ENCODE results near the gene SLC9A2. TPM values are rescaled to one million over a fixed set of nuclear protein-coding genes. Genes with fewer than 3 reads are reported as not detected.

The SLC9A2 gene
- total and polyA plus RNA-seq, 2 of the 13 experiments (the other 11 are each of a cell fraction or from before 2014, with no cell fraction given) = 0.02 TPM; not detected in 1

GRCh38 chr2:102708847-102709559 is 89.7 kb downstream of the SLC9A2 start (continued):
- TF ChIP-seq ARID5B (CRISPR knock-in tag; IDR thresholded peaks at IDR 0.05) (0 out of 2 replicates have a peak, but pooled peaks have one; percentile 20), FOSL1 (CRISPR knock-in tag; IDR thresholded peaks at IDR 0.05; ENCODE audit: borderline replicate concordance) (peak; percentile 63; the same call in 1 of the 2 replicates), TEAD2 (CRISPR knock-in tag; IDR thresholded peaks at IDR 0.05) (no peak), SCMH1 (CRISPR knock-in tag; IDR thresholded peaks at IDR 0.05; ENCODE audit: borderline replicate concordance) (no peak), ZXDC (CRISPR knock-in tag; IDR thresholded peaks at IDR 0.05) (no peak), ZNF282 (IDR thresholded peaks at IDR 0.05; ENCODE audit: partially characterized antibody) (no peak), GATA4 (IDR thresholded peaks at IDR 0.05; ENCODE audit: borderline replicate concordance, low read depth) (no peak), XRCC5 (optimal IDR thresholded peaks at IDR 0.05; ENCODE audit: low read length) (peak; percentile 23), PRPF4 (IDR thresholded peaks at IDR 0.05; ENCODE audit: low read depth, low read length, poor library complexity, severe bottlenecking) (no peak), STAG1 (CRISPR knock-in tag; IDR thresholded peaks at IDR 0.05) (no peak)

All from HepG2 (cell line).